Duodenal mucosa (tissue), 2 donors: Measurements from ENCODE around the gene CRACR2A.

ENCODE experiments used
- H3K27ac ChIP-seq: one replicate; pipeline ENCODE4 v1.7.0; 2013; ENCODE audit warnings: low read depth, low read length
- H3K27me3 ChIP-seq, 2 donors: one replicate each; pipeline ENCODE4 v1.7.0; 2013; ENCODE audit warnings: low read length in 2 of 2, control low read depth in 1 of 2; ENCODE audit not compliant: insufficient read depth in 2 of 2, control insufficient read depth in 1 of 2
- H3K36me3 ChIP-seq, 2 donors: one replicate each; pipeline ENCODE4 v1.7.0; 2013; ENCODE audit warnings: low read length in 2 of 2, control low read depth in 1 of 2; ENCODE audit not compliant: insufficient read depth in 2 of 2, control insufficient read depth in 1 of 2
- H3K4me1 ChIP-seq, 2 donors: one replicate each; pipeline ENCODE4 v1.7.0; 2013; ENCODE audit warnings: low read length in 2 of 2, control low read depth in 1 of 2; ENCODE audit not compliant: insufficient read depth in 2 of 2, control insufficient read depth in 1 of 2
- H3K4me3 ChIP-seq, 2 donors: one replicate each; pipeline ENCODE4 v1.7.0; 2013; ENCODE audit warnings: low read length in 2 of 2, low read depth in 1 of 2
- H3K9ac ChIP-seq, 2 donors: one replicate each; pipeline ENCODE4 v1.7.0; 2013; ENCODE audit warnings: low read length in 2 of 2, low read depth in 1 of 2
- H3K9me3 ChIP-seq, 2 donors: one replicate each; pipeline ENCODE4 v1.7.0; 2013; ENCODE audit warnings: low read length in 2 of 2, control low read depth in 1 of 2; ENCODE audit not compliant: control insufficient read depth in 1 of 2

CRACR2A gene

GRCh38 chr12:3752741-3753486 lies at the start of gene CRACR2A:
TSS of gene CRACR2A (minus strand) at chr12:3753109. CDS start at chr12:3696999, 56,110 bp downstream.
- Histone ChIP-seq H3K4me1 (peaks cover 11 to 20% of the 10 kb centered on the region in 2 donors), H3K9me3 (no peaks in the 10 kb centered on the region), H3K9ac (peak within 1 kb of the TSS; percentile 61 to 63), H3K36me3 (no peaks in the 10 kb centered on the region), H3K27me3 (no peaks in the 10 kb centered on the region), H3K4me3 (peak within 1 kb of the TSS; percentile 66 to 70), H3K27ac (peak within 1 kb of the TSS; percentile 77)

GRCh38 chr12:3797531-3798048 lies 44.7 kb upstream of the CRACR2A start:
- Histone ChIP-seq H3K9ac (no peak overlapping the region), H3K4me3 (no peak overlapping the region), H3K36me3 (no peaks in the 10 kb centered on the region), H3K4me1 (no peaks in the 10 kb centered on the region), H3K27ac (no peak overlapping the region), H3K9me3 (no peaks in the 10 kb centered on the region), H3K27me3 (no peaks in the 10 kb centered on the region)

GRCh38 chr12:3795492-3796133 lies 42.7 kb upstream of the CRACR2A start:
- no peaks in the 10 kb centered on the region for H3K36me3 ChIP-seq
- no peak overlapping the region for H3K4me3 ChIP-seq
- no peak overlapping the region for H3K27ac ChIP-seq
- H3K9ac ChIP-seq: no peak overlapping the region
- H3K4me1 ChIP-seq: no peaks in the 10 kb centered on the region
- no peaks in the 10 kb centered on the region for H3K9me3 ChIP-seq
- H3K27me3 ChIP-seq: no peaks in the 10 kb centered on the region

- Histone ChIP-seq H3K9ac (no peak overlapping the region), H3K36me3 (no peaks in the 10 kb centered on the region), H3K27me3 (no peaks in the 10 kb centered on the region), H3K4me3 (no peak overlapping the region), H3K4me1 (no peaks in the 10 kb centered on the region), H3K27ac (no peak overlapping the region), H3K9me3 (no peaks in the 10 kb centered on the region)
Measured at GRCh38 chr12:3795066-3795465, 42.2 kb upstream of the CRACR2A start.

GRCh38 chr12:3792623-3793288 lies 39.8 kb upstream of the CRACR2A start:
- Histone ChIP-seq H3K4me1 (no peaks in the 10 kb centered on the region), H3K27ac (no peak overlapping the region), H3K36me3 (no peaks in the 10 kb centered on the region), H3K27me3 (no peaks in the 10 kb centered on the region), H3K9me3 (no peaks in the 10 kb centered on the region), H3K9ac (no peak overlapping the region), H3K4me3 (no peak overlapping the region)

GRCh38 chr12:3791256-3791874 lies 38.5 kb upstream of the CRACR2A start:
- H3K9ac ChIP-seq: no peak overlapping the region
- no peaks in the 10 kb centered on the region for H3K4me1 ChIP-seq
- H3K9me3 ChIP-seq: no peaks in the 10 kb centered on the region
- no peaks in the 10 kb centered on the region for H3K36me3 ChIP-seq
- no peak overlapping the region for H3K27ac ChIP-seq
- no peak overlapping the region for H3K4me3 ChIP-seq
- no peaks in the 10 kb centered on the region for H3K27me3 ChIP-seq

- no peak overlapping the region for H3K9ac ChIP-seq
- no peaks in the 10 kb centered on the region for H3K36me3 ChIP-seq
- no peak overlapping the region for H3K4me3 ChIP-seq
- H3K9me3 ChIP-seq: no peaks in the 10 kb centered on the region
- H3K27ac ChIP-seq: no peak overlapping the region
- no peaks in the 10 kb centered on the region for H3K4me1 ChIP-seq
- H3K27me3 ChIP-seq: no peaks in the 10 kb centered on the region
Measured at GRCh38 chr12:3790642-3791041, 37.7 kb upstream of the CRACR2A start.

GRCh38 chr12:3789838-3790237 lies 36.9 kb upstream of the CRACR2A start:
- no peak overlapping the region for H3K4me3 ChIP-seq
- H3K36me3 ChIP-seq: no peaks in the 10 kb centered on the region
- no peaks in the 10 kb centered on the region for H3K27me3 ChIP-seq
- H3K27ac ChIP-seq: no peak overlapping the region
- H3K4me1 ChIP-seq: no peaks in the 10 kb centered on the region
- H3K9ac ChIP-seq: no peak overlapping the region
- no peaks in the 10 kb centered on the region for H3K9me3 ChIP-seq

GRCh38 chr12:3777206-3777809 lies 24.4 kb upstream of the CRACR2A start:
- H3K9ac ChIP-seq: no peak overlapping the region
- H3K27me3 ChIP-seq: no peaks in the 10 kb centered on the region
- H3K4me1 ChIP-seq: no peaks in the 10 kb centered on the region
- H3K27ac ChIP-seq: no peak overlapping the region
- no peak overlapping the region for H3K4me3 ChIP-seq
- H3K9me3 ChIP-seq: no peaks in the 10 kb centered on the region
- no peaks in the 10 kb centered on the region for H3K36me3 ChIP-seq
